ENCODE measurements around the gene FAM117B. TPM values are rescaled to one million over a fixed set of nuclear protein-coding genes. Genes with fewer than 3 reads are reported as not detected.
"Not testable (repeated sequence)": the region's sequence is repeated elsewhere in the genome, so short reads cannot be mapped to it uniquely, and the experiment has no call there.

Gene FAM117B
- total RNA-seq, 2 experiments from 2014 or later: 17.2 to 19.4 TPM

GRCh38 chr2:202660796-202661195 lies 26.0 kb downstream of the FAM117B start:
- H3K4me3 Mint-ChIP-seq: no peak overlapping the region
- CTCF ChIA-PET: no interaction called here
- TF ChIP-seq CTCF (IDR thresholded peaks at IDR 0.05): no peak
- H3K4me1 Mint-ChIP-seq (ENCODE audit: low read depth): peaks cover 77% of the 10 kb centered on the region
- H3K27ac Mint-ChIP-seq: peak overlapping the region; percentile 68
- H3K9me3 Mint-ChIP-seq: no peaks in the 10 kb centered on the region
- DNase-seq: no peak
- no peak for ATAC-seq
- no peaks in the 10 kb centered on the region for H3K27me3 Mint-ChIP-seq
- H3K36me3 Mint-ChIP-seq (ENCODE audit: low read depth): peaks cover 6% of the 10 kb centered on the region
- POLR2A ChIA-PET: interaction anchor here (1.0 to 2.4 kb wide), 3 partner anchors 8 to 25 kb away, joined by 3 to 8 read pairs (median 4); no protein-coding TSS in a partner anchor
- intact Hi-C loops (cut with micrococcal nuclease): no loop called here

DNA sequence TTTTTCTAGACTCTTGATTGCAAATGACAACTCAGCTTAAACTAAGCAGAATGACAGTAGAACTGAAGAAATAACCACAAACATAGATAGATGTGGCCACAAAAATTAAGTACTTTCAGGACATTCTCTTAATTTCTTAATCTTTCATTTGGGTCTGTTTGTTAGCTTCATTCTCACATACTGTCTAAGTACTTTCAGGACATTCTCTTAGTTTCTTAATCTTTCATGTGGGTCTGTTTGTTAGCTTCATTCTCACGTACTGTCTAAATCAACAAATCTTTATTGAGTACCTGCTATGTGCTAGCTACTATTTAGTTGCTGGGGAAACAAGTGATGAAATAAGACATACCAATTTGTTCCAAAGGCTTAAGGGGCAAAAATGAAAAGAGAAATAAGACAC lies 35.1 kb downstream of the FAM117B start:
- Mint-ChIP-seq H3K4me1 (ENCODE audit: low read depth) (peaks cover 79% of the 10 kb centered on the region), H3K4me3 (peak overlapping the region; percentile 60), H3K27ac (peak overlapping the region; percentile 81), H3K36me3 (ENCODE audit: low read depth) (peaks cover 19% of the 10 kb centered on the region), H3K27me3 (no peaks in the 10 kb centered on the region), H3K9me3 (peaks cover 5% of the 10 kb centered on the region)
- intact Hi-C loops (cut with micrococcal nuclease): no loop called here
- ChIA-PET POLR2A (interaction anchor here (0.9 to 1.3 kb wide), 4 partner anchors 13 to 36 kb away, joined by 3 to 6 read pairs (median 4); no protein-coding TSS in a partner anchor), CTCF (interaction anchor here (0.8 to 1.9 kb wide), 5 partner anchors 17 to 81 kb away, joined by 3 to 7 read pairs (median 4); no protein-coding TSS in a partner anchor)
- TF ChIP-seq CTCF (IDR thresholded peaks at IDR 0.05): no peak
- no peak for DNase-seq
- peak; percentile 63 for ATAC-seq

GRCh38 chr2:202671317-202672035 lies 36.7 kb downstream of the FAM117B start:
- POLR2A ChIA-PET: interaction anchor here (0.8 kb wide), 1 partner anchor 29 kb away, joined by 3 read pairs; no protein-coding TSS in a partner anchor
- Mint-ChIP-seq H3K27me3 (no peaks in the 10 kb centered on the region), H3K27ac (peak overlapping the region; percentile 25), H3K4me3 (no peak overlapping the region), H3K9me3 (peaks cover 5% of the 10 kb centered on the region), H3K4me1 (ENCODE audit: low read depth) (peaks cover 73% of the 10 kb centered on the region), H3K36me3 (ENCODE audit: low read depth) (peaks cover 23% of the 10 kb centered on the region)
- TF ChIP-seq CTCF (IDR thresholded peaks at IDR 0.05): no peak
- intact Hi-C loops (cut with micrococcal nuclease): no loop called here
- DNase-seq (no peak), ATAC-seq (no peak)
- CTCF ChIA-PET: interaction anchor here (1.1 to 1.9 kb wide), 3 partner anchors 8 to 35 kb away, joined by 4 to 7 read pairs (median 6); no protein-coding TSS in a partner anchor

DNA sequence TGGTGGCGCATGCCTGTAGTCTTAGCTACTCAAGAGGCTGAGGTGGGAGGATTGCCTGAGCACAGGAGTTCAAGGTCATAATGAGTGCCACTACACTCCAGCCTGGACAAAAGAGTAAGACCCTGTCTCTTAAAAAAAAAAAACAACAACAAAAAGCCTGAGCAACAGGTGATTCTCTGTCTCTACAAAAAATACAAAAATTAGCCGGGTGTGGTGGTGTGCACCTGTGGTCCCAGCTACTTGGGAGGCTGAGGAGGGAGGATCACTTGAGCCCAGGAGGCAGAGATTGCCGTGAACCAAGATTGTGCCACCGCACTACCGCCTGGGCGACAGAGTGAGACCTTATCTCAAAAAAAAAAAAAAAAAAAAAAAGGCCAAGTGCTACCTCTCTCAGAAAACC lies 40.3 kb downstream of the FAM117B start:
- DNase-seq; H3K27ac Mint-ChIP-seq; intact Hi-C loops (cut with micrococcal nuclease); H3K27me3 Mint-ChIP-seq; H3K4me3 Mint-ChIP-seq; ATAC-seq: not testable (repeated sequence)
- POLR2A ChIA-PET: interaction anchor here (1.0 to 1.5 kb wide), 2 partner anchors 10 to 22 kb away, joined by 4 read pairs; no protein-coding TSS in a partner anchor
- peaks cover 66% of the 10 kb centered on the region for H3K4me1 Mint-ChIP-seq (ENCODE audit: low read depth)
- H3K9me3 Mint-ChIP-seq: peaks cover 15% of the 10 kb centered on the region
- peaks cover 27% of the 10 kb centered on the region for H3K36me3 Mint-ChIP-seq (ENCODE audit: low read depth)
- CTCF ChIA-PET: interaction anchor here (0.9 to 1.4 kb wide), 2 partner anchors 25 to 86 kb away, joined by 3 to 5 read pairs; no protein-coding TSS in a partner anchor

GRCh38 chr2:202679980-202680379 lies 45.2 kb downstream of the FAM117B start:
- H3K4me3 Mint-ChIP-seq: no peak overlapping the region
- TF ChIP-seq CTCF (IDR thresholded peaks at IDR 0.05): no peak
- DNase-seq (no peak), ATAC-seq (no peak)
- peaks cover 27% of the 10 kb centered on the region for H3K4me1 Mint-ChIP-seq (ENCODE audit: low read depth)
- H3K27me3 Mint-ChIP-seq: no peaks in the 10 kb centered on the region
- H3K27ac Mint-ChIP-seq: peak overlapping the region; percentile 3
- ChIA-PET CTCF (interaction anchor here (0.6 to 1.2 kb wide), 2 partner anchors 16 to 92 kb away, joined by 3 read pairs; no protein-coding TSS in a partner anchor), POLR2A (no interaction called here)
- H3K9me3 Mint-ChIP-seq: peaks cover 25% of the 10 kb centered on the region
- intact Hi-C loops (cut with micrococcal nuclease): no loop called here
- peaks cover 45% of the 10 kb centered on the region for H3K36me3 Mint-ChIP-seq (ENCODE audit: low read depth)

All from activated CD8-positive, alpha-beta T cell treated with anti-CD3 and anti-CD28 coated beads for 36 hours (primary cell).